Epithelial cell of prostate (primary cell): ENCODE results near the gene MYO3B.
A peak's percentile ranks its signal among the peaks of the same experiment; 100 is the strongest.

Experiments
- DNase-seq: peaks from one replicate; pipeline ENCODE4 v3.0.0-alpha.2; 2011; ENCODE audit warnings: low read depth, low spot score
- H3K27ac ChIP-seq: fragments of 450-650 bp; 2 replicates; pipeline ENCODE4 v1.5.1; 2017; ENCODE audit warnings: mild to moderate bottlenecking

The MYO3B gene

DNA sequence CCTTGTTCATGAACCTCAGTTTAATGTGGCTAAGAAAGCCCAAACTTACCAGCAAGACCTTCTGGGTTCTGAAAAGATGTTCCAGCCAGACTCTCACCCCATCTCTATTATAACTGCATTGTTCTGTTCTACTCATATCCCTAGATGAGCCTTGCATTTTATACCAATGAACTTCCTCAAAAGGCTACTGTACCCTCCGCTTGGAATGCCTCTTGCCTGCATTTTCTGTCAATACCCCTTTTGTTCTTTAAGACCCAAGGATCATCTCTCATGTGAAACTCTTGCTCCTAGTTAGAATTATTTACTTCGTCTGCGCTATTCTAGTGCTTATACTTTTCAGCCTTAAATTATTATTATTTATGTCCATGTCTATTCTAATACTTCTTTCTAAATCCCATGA, 181.5 kb downstream of the MYO3B start:
- no peak overlapping the region for H3K27ac ChIP-seq
- no peak for DNase-seq

DNA sequence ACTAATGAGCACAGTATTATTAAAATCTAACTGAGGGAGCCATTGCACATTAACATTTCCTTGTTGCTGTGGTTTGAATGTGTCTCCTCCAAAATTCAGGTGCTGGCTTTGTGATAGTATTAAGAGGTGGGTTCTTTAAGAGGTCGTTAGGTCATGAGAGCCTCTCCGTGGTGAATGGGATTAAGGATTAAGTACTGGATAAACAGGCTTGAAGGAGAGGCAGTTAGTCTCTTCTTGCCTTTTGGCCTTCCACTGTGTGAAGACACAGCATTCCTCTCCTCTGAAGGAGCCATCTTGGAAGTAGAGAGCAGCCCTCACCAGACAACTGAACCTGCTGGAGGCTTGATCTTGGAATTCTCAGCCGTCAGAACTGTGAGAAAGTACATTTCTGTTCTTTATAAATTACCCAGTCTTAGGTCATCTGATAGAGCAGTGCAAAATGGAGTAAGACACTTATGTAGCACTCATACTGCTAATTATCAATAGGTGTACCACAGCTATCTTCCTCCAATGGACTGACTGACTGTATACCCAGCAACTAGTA, 182.7 kb downstream of the MYO3B start:
- DNase-seq, result no peak
- H3K27ac ChIP-seq, result no peak overlapping the region

DNA sequence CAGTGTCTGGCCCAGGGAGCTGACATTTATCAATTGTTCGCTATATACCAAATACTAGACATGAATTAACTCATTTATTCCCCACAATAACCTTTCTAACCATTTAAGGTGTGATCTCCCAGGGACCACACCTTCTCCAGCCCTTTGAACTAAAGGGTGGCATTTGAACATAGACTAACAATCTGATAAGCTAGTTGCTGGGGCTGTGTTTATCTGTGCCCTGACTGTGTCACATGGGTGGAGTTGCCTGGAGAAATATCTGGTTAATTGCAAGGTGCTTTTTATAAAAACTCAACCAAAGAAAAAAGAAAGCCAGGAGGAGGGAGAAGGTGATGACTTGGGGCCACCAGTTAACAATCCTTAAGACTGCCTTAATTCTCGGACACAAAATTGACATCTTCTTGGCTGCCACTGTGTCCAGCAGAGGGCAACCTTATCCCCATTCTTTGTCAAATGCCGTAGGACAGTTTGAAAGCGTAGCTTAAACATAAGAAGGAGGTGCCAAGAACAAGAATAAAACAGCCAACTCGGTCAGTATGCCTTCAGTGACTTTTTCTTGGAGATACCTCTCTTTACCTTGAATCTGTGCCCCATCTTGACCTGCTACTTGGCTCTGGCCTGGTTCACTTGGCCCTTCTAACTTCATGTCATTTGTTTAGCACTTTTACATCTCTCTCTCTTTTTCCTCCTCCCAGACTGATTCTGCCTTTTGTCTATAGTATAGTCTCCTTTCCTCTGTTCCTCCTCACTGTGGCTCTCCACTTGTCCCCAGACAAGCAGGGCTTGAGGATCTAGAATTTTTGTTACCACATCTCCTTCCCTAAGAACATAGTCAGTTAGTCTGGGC, 183.4 kb downstream of the MYO3B start:
- DNase-seq, result no peak

DNA sequence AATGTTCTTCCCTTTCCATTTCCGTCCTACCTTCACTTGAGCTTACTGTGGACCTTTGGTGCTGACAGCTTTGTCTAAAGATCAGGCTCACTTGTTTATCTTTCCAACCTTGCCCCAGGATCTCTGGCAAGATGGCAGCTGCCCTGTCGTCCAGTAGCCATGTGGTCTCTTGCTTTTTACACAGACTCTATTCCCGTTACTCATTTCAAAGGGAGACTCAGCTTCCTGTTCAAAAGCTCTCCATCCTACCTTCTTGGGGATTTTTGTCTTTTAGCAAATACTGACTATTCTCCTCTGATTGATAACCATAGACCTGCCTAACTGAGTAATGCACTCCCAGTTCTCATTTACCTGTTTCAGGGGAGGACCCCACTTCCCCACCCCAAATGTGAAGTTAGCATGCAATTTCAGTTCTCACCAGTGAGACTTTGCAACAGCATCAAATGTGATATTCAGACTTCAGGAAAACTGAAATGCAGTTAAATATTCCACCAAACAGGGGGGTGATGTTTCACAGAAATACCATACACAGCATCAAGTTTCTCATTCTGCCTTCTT, 184.4 kb downstream of the MYO3B start:
- DNase-seq, result no peak
- no peak overlapping the region for H3K27ac ChIP-seq

More for the DNA sequence above, 183.4 kb downstream of the MYO3B start:
- H3K27ac ChIP-seq, result no peak overlapping the region

DNA sequence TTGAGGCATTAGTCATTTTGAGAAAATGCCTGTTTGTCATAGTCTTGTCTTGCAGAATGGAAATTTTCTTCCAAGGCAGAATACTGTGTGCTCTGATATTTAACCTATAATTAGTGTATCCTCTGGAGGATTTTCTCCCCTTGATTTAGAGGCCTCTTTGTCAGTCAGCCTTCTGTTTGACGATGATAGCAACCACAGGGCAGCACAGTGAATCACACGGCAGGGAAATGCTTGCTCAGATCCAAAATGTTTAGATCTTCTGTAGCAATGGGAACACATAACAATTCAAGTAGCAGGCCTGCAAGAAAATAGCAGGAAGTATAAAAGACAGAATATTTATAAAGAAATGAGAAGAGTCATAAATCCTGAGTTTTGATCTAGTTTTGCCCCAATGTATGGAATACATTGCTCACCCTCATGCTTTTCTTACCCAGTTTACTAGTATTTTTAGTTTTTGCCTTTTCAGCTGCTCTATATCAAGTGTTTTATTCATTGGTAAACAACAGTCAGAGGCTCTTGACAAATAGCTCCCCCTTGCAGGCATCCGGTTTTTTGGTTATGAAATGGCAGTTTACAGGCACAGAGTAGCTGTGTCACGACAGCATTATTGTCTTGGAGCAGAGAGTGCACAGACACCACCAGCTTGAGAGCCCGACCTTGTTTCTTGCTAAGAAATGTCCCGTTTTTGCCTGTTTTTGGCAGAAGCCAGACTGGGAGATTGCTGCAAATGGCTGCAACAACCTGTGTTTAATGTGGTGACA, 185.1 kb downstream of the MYO3B start:
- no peak for DNase-seq
- no peak overlapping the region for H3K27ac ChIP-seq

DNA sequence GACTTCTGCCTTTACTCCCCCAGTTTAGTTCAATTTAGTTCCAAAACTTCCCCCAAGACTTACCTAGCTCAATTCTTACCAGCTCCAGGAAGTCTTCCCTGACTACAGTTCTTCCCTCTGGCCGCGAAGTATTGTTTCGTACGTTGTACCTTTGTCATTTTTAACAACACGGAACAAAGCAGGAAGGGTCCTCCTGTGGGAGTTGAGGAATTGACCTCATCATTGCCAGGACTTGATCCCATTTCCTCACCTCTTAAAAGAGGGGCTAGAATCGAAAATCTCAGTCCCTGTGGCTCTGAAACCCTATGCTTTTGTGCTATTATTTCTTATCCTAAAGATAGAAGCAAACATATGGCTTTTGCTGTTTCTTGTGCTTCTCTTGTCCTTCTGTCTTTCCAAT, 187.1 kb downstream of the MYO3B start:
- no peak for DNase-seq
- H3K27ac ChIP-seq, result no peak overlapping the region

DNA sequence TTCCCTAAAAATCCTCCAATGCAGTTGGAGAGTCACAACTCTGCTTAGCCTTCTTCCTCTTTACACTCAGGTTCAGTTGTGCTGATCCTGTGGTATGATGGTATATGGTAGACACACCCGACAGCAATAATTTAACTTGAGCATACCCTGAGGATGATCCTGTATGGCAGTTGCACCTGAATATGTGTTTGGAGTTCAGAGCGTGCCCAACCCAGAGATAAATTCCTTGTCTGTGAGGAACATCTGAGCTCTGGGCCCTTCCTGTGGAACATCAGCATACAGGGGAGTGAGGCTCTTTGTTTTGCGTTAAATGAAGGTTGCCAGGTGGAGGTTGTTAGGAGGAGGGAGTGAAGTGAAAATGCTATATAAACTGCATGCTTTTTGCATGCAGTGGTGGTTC, 187.7 kb downstream of the MYO3B start:
- no peak for DNase-seq
- H3K27ac ChIP-seq, result no peak overlapping the region

DNA sequence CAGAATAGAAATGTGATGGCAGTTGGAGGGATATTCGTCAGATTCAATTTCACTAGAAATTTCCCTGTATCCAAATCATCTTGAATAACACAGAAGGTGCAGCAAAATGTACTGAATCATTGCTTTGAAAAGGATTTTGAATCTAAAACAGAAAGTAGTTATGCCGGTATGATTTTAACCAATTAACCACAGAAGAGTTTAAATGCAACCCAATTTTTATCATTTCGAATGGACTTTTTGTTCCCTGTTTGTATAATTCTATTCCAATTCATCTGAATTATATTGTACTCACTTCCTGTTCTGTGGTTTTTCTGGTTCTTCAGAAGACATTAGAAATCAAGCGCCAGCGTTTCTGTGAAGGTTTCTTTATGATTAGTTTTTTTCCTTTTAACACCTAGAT, 190.4 kb downstream of the MYO3B start:
- no peak for DNase-seq
- no peak overlapping the region for H3K27ac ChIP-seq

DNA sequence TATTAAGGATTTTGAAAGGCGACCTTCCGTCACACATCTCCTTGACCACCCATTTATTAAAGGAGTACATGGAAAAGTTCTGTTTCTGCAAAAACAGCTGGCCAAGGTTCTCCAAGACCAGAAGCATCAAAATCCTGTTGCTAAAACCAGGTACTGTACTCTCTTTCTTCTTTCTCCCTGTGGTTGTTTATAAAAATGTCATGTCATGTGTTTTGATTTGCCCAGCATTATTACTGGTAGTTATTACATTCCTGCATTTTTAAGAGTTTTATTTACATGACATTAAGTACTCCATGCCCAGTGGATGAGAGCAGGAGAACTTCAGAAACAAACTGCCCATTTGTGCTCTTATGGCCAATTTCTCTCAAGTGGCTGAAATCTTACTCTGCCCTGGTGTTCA, 191.3 kb downstream of the MYO3B start:
- no peak for DNase-seq
- no peak overlapping the region for H3K27ac ChIP-seq

DNA sequence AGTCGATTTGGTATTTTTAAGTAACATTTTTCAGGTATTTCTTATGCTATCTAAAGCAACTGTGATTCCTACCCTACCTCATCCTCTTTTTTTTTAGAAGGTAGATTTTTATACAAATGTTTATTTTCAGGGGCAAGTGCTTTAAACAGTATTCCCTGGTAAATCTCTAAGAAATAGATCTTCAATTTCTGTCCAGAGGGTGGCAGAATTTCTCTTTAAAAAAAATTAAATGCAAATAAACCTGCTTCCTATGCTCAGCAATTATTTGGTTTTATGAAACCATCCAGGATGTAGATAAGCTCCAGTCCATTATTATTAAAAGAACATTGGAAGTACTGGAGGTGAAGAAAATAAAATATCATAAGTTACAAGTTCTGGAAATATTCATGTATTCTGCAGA, 191.9 kb downstream of the MYO3B start:
- no peak for DNase-seq

DNA sequence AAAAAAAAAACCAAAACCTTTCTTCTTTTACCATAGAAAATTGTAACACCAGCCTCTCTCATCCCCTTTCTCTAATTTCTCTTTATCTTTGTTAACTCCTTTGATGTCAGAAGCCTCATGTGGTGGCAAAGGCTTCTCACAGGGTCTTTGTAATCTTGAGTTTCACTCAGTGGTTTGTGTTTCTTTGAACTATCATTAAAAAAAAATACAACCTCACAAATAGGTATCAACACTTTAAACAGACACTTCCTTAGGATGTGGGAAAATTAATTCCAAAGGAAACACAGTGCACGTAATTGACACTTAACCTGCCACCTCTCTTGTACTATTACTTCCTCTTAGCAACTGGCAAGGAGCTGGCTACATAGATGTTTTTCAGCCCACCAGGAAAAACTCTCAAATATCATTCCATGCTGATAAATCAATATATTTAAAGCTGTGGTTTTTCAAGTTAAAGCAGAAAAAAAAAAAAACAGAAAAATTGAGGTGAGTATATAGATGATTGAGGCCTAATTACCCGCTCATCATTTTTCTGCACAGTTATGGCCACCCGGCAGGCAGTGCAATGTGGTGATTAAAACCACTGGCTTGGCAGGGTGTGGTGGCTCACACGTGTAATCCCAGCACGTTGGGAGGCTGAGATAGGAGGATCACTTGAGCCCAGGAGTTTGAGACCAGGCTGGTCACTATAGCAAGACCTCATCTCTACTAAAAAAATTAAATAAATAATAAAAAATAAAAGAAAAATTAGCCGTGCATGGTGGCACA, 193.5 kb downstream of the MYO3B start:
- no peak overlapping the region for H3K27ac ChIP-seq
- DNase-seq, result no peak

More for the DNA sequence above, 191.9 kb downstream of the MYO3B start:
- H3K27ac ChIP-seq, result no peak overlapping the region

DNA sequence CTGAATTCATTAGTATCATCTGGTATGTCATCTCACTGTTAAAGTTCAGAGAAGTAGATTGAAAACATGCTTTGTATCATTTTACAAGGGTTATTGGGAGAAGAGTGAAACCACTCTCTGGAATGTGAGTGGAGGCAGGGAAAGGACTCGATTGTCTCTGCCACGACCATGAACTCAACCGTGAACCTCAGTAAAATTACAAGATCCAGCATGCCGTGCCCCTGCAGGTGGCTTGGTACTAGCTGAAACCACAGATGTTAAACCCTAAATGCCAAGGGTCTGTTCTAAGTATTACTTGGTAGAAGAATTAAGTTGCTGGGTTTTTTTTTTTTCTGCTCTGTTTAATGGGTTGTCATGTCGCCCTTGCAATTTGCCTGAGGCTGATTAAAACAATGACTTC, 197.2 kb downstream of the MYO3B start:
- peak overlapping the region; percentile 23 for H3K27ac ChIP-seq
- peak; percentile 34 for DNase-seq

DNA sequence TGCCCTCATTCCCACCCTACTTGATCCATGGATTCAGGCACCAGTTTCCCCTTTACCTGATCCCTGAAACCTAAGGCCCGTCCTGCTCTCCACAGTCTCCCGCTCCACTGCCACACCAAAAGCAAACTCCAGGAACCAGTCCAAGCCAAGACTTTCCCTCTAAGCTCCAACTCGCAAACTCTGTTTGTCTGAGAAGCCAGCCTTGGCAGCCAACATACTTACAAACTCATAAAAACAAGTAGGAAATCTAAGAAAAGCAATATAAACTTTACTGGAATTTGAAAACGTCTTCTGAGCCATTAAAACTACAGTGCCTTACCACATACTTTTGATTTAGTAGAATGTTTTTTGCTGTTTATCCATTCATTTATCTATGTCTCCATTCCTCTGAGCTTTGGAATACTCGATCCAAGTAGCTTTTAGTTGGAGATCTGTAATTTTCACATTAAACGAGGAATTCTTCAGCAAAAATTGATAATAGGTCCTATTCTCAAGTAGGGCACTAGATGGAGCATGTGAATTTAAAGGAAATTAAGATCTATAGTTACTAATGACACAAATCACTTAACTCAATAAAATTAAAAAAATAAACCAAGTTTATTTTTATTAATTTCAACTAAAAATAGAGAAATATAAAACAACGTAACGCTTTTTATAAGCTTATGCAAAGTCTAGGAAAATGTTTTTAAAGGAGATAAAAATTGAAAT, 199.7 kb downstream of the MYO3B start:
- no peak for DNase-seq
- H3K27ac ChIP-seq, result no peak overlapping the region

DNA sequence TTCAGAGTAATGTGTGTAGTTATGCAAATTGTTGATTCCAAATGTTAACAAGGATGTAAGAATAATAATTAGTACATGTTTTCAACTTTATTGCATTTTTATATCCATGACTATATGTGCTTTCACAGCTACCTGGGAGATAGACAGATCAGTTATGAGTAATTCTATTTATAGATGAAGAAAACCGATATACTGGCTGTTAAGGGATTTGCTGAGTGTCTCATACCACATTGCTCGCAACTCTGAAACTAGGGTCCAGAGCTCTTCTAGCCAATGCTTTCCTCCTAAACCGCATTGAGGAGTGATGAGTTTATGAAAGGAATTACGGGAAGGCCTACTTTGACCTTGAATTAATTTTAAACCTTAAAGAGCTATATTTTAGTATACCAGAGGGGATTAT, 202.3 kb downstream of the MYO3B start:
- no peak overlapping the region for H3K27ac ChIP-seq
- no peak for DNase-seq

DNA sequence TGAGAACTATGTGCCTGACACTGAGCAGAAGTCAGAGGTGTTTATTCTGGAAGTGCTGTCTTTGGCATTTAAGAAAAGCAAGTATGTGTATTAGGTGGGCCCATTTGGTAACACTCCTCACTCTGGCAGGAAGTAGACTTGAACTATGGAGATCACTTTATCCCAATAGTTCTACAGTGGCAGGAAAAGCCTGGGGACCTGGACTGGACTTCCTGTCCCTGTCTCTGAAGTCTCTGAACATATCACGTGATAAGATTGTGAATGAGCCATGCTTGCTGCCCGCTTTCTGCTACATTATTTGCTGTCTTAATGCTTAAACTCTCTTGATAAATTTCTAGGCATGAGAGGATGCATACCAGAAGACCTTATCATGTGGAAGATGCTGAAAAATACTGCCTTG, 203.7 kb downstream of the MYO3B start:
- DNase-seq, result no peak
- H3K27ac ChIP-seq, result no peak overlapping the region

DNA sequence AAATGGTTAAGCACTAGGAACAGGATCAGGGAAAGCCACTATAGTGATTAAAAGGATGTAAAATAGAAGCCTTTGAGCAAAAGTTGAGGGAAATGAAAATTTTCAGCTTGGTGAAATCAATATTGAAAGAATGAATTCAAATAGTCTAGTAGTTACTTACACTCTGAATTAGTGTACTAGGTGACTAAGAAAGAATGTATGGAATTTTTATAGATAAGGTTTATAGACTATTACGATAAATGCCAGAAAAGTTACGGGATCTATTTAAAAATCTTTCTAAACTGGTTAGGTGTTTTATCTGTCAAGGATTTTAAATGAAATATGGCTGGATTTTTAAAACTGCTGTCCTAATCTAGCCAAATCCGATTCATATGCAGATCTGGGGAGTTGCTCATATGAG, 208.6 kb downstream of the MYO3B start:
- DNase-seq, result no peak

DNA sequence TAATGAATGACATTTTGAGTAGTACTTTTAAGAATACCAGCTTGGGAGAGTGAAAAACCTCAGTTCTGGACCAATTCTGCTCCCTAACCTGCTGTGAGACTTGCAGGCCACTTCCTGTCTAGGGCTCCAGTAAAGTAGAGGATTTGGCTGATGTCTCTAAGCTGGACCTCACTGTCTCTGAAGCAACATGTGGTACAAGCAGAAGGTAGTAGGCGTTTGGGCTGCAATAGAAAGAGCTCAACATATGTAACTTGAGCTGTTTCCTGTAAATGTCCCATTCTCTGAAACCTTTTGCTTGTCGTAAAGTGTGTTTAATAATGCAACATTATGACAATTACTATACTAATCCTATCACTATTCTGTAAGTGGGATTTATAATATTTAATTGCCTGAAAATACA, 213.1 kb downstream of the MYO3B start:
- no peak overlapping the region for H3K27ac ChIP-seq
- DNase-seq, result no peak

More for the DNA sequence above, 208.6 kb downstream of the MYO3B start:
- H3K27ac ChIP-seq, result no peak overlapping the region

DNA sequence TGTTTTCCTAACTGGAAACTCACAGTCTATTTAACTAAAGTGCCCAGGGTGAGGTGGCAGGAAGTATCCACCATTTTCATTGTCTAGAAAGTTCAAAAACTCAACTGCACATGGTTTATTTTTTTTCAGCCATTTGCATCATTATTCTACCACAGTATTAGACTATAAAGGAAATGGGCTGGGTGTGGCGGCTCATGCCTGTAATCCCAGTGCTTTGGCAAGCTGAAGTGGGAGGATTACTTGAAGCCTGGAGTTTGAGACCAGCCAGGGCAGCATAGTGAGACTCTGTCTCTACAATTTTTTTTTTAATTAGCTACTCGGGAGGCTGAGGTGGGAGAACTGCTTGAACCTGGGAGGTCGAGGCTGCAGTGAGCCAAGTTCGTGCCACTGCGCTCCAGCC, 213.8 kb downstream of the MYO3B start:
- H3K27ac ChIP-seq, result no peak overlapping the region
- no peak for DNase-seq

DNA sequence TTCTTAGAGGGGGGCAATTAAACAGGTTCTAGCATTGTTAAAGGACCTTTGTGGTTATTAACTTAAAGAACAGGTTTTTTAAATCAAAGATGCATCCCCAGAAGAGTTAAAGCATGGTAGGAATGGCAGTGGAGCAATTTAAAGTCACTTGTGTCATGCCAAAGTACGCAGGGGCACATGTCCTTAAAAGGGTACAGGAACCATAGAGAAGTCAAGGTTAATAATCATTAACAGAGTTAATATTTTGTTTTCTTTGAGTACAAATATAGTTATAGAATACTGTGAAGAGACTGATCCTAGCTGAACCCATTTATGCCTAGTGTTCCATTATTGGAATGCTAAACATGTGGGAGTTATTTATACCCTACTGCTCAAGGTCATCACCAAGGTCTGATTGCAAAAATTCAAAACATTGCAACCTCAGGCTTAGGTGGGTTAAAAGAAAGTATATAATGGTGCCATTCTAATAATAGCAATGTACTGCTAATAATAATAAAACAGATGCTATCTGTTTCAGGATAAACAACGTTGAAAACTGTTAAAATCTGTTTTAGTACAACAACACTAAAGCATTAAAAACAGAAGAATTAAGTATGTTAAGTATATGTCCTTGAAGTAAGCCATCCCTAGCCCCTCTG, 216.0 kb downstream of the MYO3B start:
- DNase-seq, result no peak

More for the DNA sequence above, 216.0 kb downstream of the MYO3B start:
- no peak overlapping the region for H3K27ac ChIP-seq
